Measurements from ENCODE around the gene NUP155.
"Not testable (repeated sequence)": the region's sequence is repeated elsewhere in the genome, so short reads cannot be mapped to it uniquely, and the experiment has no call there.

The NUP155 gene

DNA sequence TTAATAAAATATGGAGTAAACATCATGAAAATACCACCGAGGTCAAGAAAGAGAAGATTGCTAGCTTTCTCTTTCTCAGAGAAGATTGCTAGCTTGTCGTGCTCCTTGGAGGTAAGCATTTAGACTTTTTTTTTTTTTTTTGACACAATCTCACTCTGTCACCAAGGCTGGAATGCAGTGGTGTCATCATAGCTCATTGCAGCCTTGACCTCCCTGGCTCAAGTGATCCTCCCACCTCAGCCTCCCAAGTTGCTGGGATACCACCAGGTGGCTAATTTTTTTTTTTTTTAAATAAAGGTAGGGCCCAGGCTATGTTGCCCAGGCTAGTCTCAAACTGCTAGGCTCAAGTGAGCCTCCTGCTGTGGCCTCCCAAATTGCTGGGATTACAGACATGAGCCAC is 95.4 kb downstream of the NUP155 start:
- DNase-seq (ENCODE audit: low read depth), result no peak

DNA sequence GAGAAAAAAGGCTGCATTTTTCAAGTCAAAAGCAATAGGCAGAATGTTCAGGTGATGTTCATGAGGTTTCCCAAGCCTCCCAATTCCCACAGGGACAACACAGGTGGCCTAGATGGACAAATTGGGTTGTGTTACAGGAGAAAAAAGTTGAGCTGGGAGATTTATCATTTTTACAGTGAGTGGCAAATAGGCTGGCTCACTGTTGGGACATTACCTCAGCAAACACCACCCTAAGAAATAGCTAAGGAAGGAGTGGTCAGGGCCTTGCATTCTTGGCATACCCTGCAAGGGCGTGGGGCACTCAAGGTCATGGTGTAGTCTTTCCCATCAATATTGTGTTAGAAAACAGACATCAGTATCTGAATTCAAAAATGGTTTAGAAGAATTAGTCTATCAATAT is 98.4 kb downstream of the NUP155 start:
- DNase-seq (ENCODE audit: low read depth), result no peak

DNA sequence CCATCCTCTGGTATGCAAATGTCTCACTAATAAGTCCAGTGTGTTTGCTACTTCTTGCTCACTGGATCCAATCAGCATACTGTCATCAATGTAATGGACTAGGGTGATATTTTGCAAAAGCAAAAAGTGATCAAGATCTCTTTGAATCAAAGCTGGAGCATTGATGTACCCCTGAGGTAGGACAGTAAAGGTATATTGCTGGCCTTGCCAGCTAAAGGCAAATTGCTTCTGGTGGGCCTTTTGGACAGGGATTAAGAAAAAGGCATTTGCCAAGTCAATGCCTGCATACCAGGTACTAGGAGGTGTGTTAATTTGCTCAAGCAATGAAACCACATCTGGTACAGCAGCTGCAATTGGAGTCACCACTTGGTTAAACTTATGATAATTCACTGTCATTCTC is 102.8 kb downstream of the NUP155 start:
- not testable (repeated sequence) for DNase-seq (ENCODE audit: low read depth)

DNA sequence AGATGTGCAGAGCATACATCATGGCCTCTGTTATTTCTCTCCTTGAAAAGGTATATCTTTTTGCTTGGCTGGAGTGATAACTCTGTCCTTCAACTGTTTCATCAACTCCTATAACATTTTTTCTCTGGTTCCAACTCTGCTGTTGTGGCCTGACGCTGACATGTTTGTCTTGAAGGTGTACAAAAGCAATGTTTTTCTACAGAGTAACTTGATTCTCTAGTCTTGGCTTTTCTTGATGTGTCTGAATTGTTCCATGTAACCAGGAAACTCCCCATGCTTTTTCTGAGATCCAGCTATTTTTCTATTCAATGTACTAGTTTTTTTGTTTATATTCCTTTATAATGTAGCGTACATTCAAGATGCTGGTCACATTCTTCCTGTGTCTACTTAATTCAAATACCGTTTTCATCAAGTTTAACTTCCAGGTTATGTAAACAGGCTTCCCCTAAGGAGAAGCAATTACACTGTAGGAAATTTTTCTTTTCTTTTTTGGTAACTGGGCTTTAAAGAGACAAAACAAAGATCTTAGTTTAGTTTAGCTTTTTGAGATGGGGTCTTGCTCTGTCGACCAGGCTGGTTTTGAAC is 115.0 kb downstream of the NUP155 start:
- DNase-seq (ENCODE audit: low read depth), result no peak

DNA sequence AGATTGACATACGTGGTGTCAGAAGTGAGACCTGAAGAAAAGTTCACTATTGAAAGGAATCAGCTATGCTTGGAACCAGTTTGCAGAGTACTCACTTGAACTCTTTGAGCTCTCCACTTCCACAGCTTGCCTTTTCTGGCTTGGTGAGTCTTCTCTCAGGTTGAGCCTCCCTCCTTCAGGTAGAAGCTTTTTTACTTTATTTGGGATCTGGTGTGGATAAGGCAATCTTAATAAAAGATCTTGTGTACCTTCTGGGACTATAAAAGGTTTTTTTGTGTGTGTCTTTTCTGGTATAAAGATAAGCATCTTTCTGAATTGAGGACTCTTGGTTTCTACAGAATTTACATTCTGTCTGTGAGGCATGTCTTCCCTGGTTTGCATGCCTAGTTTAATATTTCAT is 116.3 kb downstream of the NUP155 start:
- DNase-seq (ENCODE audit: low read depth), result no peak

DNA sequence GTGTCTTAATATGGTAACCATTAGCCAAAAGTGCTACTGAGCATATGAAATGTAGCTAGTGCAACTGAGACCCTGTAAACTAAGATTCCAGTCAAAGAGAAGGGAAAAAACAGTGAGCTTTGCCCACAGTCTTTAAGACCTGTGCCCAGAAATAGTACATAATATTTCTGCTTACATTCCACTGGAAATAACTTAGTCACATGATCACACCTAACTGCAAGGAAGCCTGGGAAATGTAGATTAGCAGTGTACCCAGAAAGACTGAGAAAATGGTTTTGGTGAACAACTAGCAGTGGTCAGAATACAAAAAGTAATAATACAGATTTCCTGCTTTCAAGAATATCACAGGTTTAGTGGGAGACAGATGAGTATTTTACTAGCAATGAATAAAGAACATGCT is 119.2 kb downstream of the NUP155 start:
- DNase-seq (ENCODE audit: low read depth), result no peak

DNA sequence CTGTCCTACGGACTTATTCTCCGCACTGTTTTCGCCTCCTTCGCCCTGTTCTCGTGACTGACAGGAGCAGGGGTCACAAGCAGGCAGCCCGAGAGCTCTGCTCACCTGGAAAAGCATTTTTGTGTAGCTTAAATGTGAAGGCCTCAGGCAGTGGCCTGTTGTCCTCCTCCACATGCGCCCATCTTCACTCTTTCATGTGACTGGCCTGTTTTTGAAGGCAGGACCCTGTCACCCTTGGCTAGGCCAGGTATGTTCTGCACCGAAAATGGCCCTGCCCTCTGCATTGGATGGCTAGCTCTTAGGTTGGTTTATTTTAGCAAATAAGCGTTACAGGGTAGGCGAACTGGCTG is 121.1 kb downstream of the NUP155 start:
- no peak for DNase-seq (ENCODE audit: low read depth)

DNA sequence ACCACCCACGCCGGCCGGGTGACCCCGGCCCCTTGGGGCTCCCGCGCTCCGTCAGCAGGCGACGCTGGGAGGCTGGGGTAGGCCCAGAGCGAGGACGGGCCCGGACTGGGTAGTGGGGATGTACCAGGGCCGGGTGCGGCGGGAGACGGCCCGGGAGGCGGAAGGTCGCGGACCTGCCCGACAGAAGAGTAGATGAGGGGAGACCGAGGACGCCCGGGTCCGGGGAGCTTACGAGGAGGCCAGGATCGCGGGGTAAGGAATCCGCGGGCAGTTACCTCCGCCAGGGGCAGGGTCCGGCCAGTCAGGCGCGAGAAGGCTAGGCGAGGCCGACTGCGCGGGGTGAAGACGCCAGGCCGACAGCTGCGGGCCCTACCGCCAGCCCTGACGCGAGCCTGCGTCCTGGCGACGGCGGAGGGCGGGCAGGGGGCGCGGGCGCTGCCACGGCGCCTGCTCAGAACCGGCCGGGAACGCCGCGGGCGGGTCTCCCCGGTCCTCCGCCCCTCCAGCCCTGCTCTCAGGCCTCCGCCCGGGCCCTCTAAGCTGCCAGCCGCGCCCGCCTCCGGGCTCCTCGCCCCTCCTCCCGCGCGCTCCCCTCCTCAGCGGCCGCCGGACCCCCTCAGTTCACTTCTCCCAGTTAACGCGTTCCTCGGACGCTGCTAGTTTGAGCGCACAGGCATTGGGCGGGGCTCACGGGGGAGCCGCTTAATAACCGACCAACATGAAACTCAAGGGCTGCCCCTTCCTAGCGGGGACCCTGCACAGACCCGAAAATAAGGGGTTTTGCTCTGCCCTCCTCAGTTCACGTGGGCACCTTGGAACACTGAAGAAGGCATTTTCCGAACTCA is 121.7 kb downstream of the NUP155 start, which contains the start of gene CPLANE1:
CPLANE1 (minus strand) TSS at position 407 of the 845 bp plus-strand sequence. CDS start 1,678 bp downstream, outside the sequence.
- peak; percentile 27 for DNase-seq (ENCODE audit: low read depth)

DNA sequence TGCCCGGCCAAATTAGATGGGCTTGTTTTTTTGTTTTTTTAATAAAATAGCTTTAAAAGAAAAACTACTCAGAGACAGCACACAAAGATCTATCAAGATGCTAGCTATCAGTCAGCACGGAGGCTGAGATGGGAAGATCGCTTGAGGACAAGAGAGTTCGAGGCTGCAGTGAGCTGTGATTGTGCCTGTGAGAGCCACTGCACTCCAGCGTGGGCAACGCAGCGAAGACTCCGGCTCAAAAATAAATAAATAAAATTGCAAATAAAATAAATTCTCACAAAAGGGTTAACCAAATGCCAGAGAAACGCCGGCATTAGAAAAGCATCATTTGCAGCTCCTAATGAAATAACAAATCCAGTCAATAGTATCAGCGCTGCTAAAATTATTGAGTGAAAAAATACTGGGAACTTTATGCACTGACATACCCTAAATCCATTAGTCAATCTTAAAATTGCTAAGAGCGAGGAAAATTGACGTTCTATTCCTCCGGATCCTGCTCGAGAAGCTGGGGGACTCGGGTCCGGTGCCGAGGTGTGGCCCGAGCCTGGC is 122.4 kb downstream of the NUP155 start:
- DNase-seq (ENCODE audit: low read depth), result no peak

DNA sequence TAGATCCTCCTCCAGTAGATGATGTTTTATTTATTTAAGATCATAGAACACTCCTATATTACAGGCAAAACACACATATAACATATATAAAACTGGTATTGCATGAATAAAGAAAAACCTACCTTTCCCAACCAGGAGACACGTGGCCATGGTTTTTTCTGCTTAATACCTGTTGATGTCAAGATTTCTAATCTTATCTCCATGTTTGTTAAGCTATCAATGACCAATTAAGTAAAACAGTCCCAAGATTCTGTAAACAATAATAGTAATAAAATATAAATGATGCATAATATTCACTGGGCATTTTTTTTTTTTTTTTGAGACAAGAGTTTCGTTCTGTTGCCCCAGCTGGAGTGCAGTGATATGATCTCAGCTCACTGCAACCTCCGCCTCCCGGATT is 123.4 kb downstream of the NUP155 start:
- no peak for DNase-seq (ENCODE audit: low read depth)

DNA sequence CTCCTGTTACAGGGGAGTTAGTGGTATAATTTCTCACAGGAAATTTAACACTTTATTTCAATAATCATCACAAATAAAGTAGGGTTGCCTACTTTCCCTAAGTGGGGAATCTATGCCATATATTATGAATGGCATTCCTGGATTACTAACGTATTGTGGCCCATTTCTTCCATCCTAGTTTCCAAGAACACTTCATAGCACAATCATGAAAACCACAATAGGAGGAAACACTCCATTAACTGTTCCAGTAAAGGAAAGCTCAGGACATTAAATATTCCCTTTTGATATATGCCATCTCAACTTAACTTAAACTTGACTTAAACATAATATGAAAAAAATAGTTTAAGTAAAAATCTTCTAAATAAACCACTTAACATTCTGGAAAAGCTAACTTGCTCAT is 123.9 kb downstream of the NUP155 start:
- no peak for DNase-seq (ENCODE audit: low read depth)

All from activated gamma-delta T cell treated with anti-CD3 and anti-CD28 coated beads, Interleukin-2, amount 50 U/mL, for 16 hours (primary cell).